Kidney (tissue), 14 donors: ENCODE measurements around the gene RNF212B. TPM values are rescaled to one million over a fixed set of nuclear protein-coding genes. Genes with fewer than 3 reads are reported as not detected.
A peak's percentile ranks its signal among the peaks of the same experiment; 100 is the strongest.
"Not testable (repeated sequence)": the region's sequence is repeated elsewhere in the genome, so short reads cannot be mapped to it uniquely, and the experiment has no call there.

Experiments used
- DNase-seq, 5 donors: peaks; one replicate each; pipeline ENCODE4 v3.0.0-alpha.2; 2013 to 2020
- FAIRE-seq: peaks from 2 replicates; lab custom pipeline; 2012; peaks lifted over from hg19 to GRCh38; lab: Jason Lieb, UNC
- H3K27ac ChIP-seq, 2 donors: one replicate each; pipeline ENCODE4 v1.7.0; 2013; ENCODE audit warnings: low read depth in 2 of 2, low read length in 2 of 2, inconsistent platforms in 1 of 2
- H3K27me3 ChIP-seq: one replicate; pipeline ENCODE4 v1.7.1; 2013; ENCODE audit warnings: low read length, inconsistent platforms; ENCODE audit not compliant: control insufficient read depth, insufficient read depth
- H3K36me3 ChIP-seq, 3 donors: one replicate each; pipeline versions ENCODE4 v1.7.0 to v1.7.1; 2013; ENCODE audit warnings: low read length in 3 of 3, control low read depth in 1 of 3, inconsistent platforms in 1 of 3; ENCODE audit not compliant: insufficient read depth in 3 of 3, control insufficient read depth in 2 of 3
- H3K4me1 ChIP-seq, 3 donors: one replicate each; pipeline versions ENCODE4 v1.7.0 to v1.7.1; 2013; ENCODE audit warnings: low read length in 3 of 3, inconsistent platforms in 1 of 3, low read depth in 1 of 3; ENCODE audit not compliant: control insufficient read depth in 2 of 3, insufficient read depth in 2 of 3
- H3K4me3 ChIP-seq, 3 donors: one replicate each; pipeline versions ENCODE4 v1.7.0 to v1.8.1; 2013; ENCODE audit warnings: low read length in 3 of 3, control low read depth in 1 of 3, inconsistent platforms in 1 of 3
- H3K9ac ChIP-seq, 3 donors: one replicate each; pipeline versions ENCODE4 v1.7.0 to v1.7.1; 2013; ENCODE audit warnings: low read length in 3 of 3, control low read depth in 1 of 3, inconsistent platforms in 1 of 3
- H3K9me3 ChIP-seq, 3 donors: one replicate each; pipeline versions ENCODE4 v1.7.0 to v1.7.1; 2013; ENCODE audit warnings: low read length in 3 of 3, control low read depth in 1 of 3, inconsistent platforms in 1 of 3; ENCODE audit not compliant: control insufficient read depth in 2 of 3, insufficient read depth in 1 of 3
- CTCF ChIP-seq: IDR thresholded peaks from 3 replicates; pipeline ENCODE4 v1.5.1; 2012; ENCODE audit warnings: mild to moderate bottlenecking, moderate library complexity, borderline replicate concordance; ENCODE audit not compliant: insufficient read depth; ENCODE audit errors: extremely low read depth
- intact Hi-C: fragments of 100-400 bp; cut with DNase I; formaldehyde crosslinking; loops from one replicate; pipeline ENCODE4 v1.11.1; 2022
- polyA plus RNA-seq: library from polyadenylated mRNA; stranded (reverse); fragments of 350-450 nt; fragmentation: Illumina TruSeq; extraction: RNeasy Lipid Tissue Mini Kit (QIAGEN cat#74804); gene quantifications from one replicate; pipeline ENCODE4 v1.2.3, GENCODE V29; 2014; ENCODE audit warnings: low read depth, low replicate concordance; ENCODE audit not compliant: insufficient read depth
- total RNA-seq: library from RNA; stranded (reverse); fragmentation: NEBNext Ultra II Directional; extraction: Animal tissue kit (Norgen Biotek cat#: 25700); gene quantifications from one replicate; pipeline ENCODE4 v1.2.1, GENCODE V29; 2021
- donor health status: control.
- donor health status: control.
- donor health status: control.
- donor health status: control.
- donor health status: control.
- donor health status: DM: yes; HTN: yes; CAD: no.
- donor health status: Normal renal cell carcinoma (clear cell type).

Gene RNF212B
- total and polyA plus RNA-seq, 2 donors from 2014 or later = 2.8 TPM; not detected in 1

- no peak overlapping the region for H3K4me3 ChIP-seq
- H3K9me3 ChIP-seq = no peaks in the 10 kb centered on the region
- H3K27ac ChIP-seq = no peak overlapping the region
- no peak for TF ChIP-seq CTCF
- no peak for DNase-seq
- intact Hi-C loops = no loop called here
- H3K4me1 ChIP-seq = peaks cover 0 to 14% (median 4%) of the 10 kb centered on the region in 3 donors
- H3K9ac ChIP-seq = no peak overlapping the region
- FAIRE-seq = no peak
- H3K36me3 ChIP-seq = no peaks in the 10 kb centered on the region
- H3K27me3 ChIP-seq = no peaks in the 10 kb centered on the region
These were observed 2.9 kb downstream of the RNF212B start for GRCh38 chr14:23240661-23241060.

GRCh38 chr14:23241061-23241715, 3.5 kb downstream of the RNF212B start:
- H3K9me3 ChIP-seq, H3K9ac ChIP-seq, FAIRE-seq, DNase-seq, H3K4me3 ChIP-seq, H3K27ac ChIP-seq, H3K27me3 ChIP-seq, H3K36me3 ChIP-seq, intact Hi-C loops: not testable (repeated sequence)
- H3K4me1 ChIP-seq = peaks cover 0 to 19% (median 7%) of the 10 kb centered on the region in 3 donors

- intact Hi-C loops = no loop called here
- no peak for DNase-seq
- no peak for FAIRE-seq
- Histone ChIP-seq H3K9ac (no peak overlapping the region), H3K9me3 (no peaks in the 10 kb centered on the region), H3K4me3 (no peak overlapping the region), H3K27me3 (no peaks in the 10 kb centered on the region), H3K27ac (peak overlapping the region in 1 of 2 donors; percentile 52), H3K36me3 (no peaks in the 10 kb centered on the region), H3K4me1 (peaks cover 0 to 23% (median 7%) of the 10 kb centered on the region in 3 donors)
- no peak for TF ChIP-seq CTCF
These were observed 4.3 kb downstream of the RNF212B start for GRCh38 chr14:23242076-23242475.

GRCh38 chr14:23243066-23243465, 5.3 kb downstream of the RNF212B start:
- Histone ChIP-seq H3K36me3 (no peaks in the 10 kb centered on the region), H3K4me1 (peaks cover 0 to 20% (median 5%) of the 10 kb centered on the region in 3 donors), H3K9me3 (no peaks in the 10 kb centered on the region), H3K4me3 (no peak overlapping the region), H3K9ac (no peak overlapping the region), H3K27me3 (no peaks in the 10 kb centered on the region), H3K27ac (peak overlapping the region in 1 of 2 donors; percentile 3)
- intact Hi-C loops = no loop called here
- no peak for TF ChIP-seq CTCF
- FAIRE-seq (no peak), DNase-seq (no peak)
